Rectal smooth muscle tissue (tissue), 1 donor: ENCODE results near the gene MYG1.

Experiments
- H3K27ac ChIP-seq: one replicate; pipeline ENCODE4 v1.7.0; 2013; ENCODE audit warnings: low read depth, low read length, inconsistent platforms
- H3K27me3 ChIP-seq: one replicate; pipeline ENCODE4 v1.7.0; 2013; ENCODE audit warnings: low read length; ENCODE audit not compliant: control insufficient read depth, insufficient read depth
- H3K36me3 ChIP-seq: one replicate; pipeline ENCODE4 v1.7.0; 2013; ENCODE audit warnings: low read length; ENCODE audit not compliant: control insufficient read depth, insufficient read depth
- H3K4me1 ChIP-seq: one replicate; pipeline ENCODE4 v1.7.0; 2013; ENCODE audit warnings: low read length; ENCODE audit not compliant: control insufficient read depth, insufficient read depth
- H3K4me3 ChIP-seq: one replicate; pipeline ENCODE4 v1.7.0; 2013; ENCODE audit warnings: low read length
- H3K9ac ChIP-seq: one replicate; pipeline ENCODE4 v1.7.0; 2013; ENCODE audit warnings: low read length

Gene MYG1

GRCh38 chr12:53353257-53353655 lies 53.8 kb downstream of the MYG1 start:
- Histone ChIP-seq H3K27me3 (no peaks in the 10 kb centered on the region), H3K27ac (no peak overlapping the region), H3K4me1 (no peaks in the 10 kb centered on the region), H3K9ac (no peak overlapping the region), H3K4me3 (no peak overlapping the region), H3K36me3 (no peaks in the 10 kb centered on the region)

DNA sequence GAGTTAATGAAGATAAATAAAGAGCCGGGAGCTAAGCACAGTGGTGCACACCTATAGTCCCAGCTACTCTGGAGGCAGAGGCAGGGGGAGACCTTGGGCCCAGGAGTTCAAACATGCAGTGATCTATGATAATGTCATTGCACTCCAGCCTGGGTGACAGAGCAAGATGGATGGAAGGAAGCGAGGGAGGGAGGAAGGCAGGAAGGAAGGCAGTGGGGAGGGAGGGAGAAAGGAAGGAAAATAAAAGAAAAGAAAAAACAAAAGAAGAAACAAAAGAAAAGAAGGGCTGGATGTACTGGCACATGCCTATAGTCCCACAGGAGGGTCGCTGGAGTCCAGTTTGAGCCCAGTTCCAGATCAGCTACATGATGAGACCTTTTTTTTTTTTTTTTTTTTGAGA lies 55.6 kb downstream of the MYG1 start:
- H3K4me1 ChIP-seq, result no peaks in the 10 kb centered on the region
- no peak overlapping the region for H3K9ac ChIP-seq
- H3K4me3 ChIP-seq, result no peak overlapping the region
- H3K27ac ChIP-seq, result no peak overlapping the region
- H3K36me3 ChIP-seq, result no peaks in the 10 kb centered on the region
- H3K27me3 ChIP-seq, result no peaks in the 10 kb centered on the region
